PC-3 (cell line): ENCODE data around the gene CNKSR3. TPM values are rescaled to one million over a fixed set of nuclear protein-coding genes. Genes with fewer than 3 reads are reported as not detected.

ENCODE experiments used
- ATAC-seq: fragments of 200-7000 bp; cut with Tn5 transposase; 2 replicates; pipeline ENCODE4 v1.9.1; 2020; ENCODE audit warnings: mild to moderate bottlenecking, moderate library complexity
- BruUV-seq: library from RNA; stranded (reverse); fragments of 400-500 nt; replicated peaks from 2 replicates; lab custom pipeline; 2021; lab: Mats Ljungman, UMichigan
- CTCF ChIA-PET: fragments of 300-600 bp; sonication (Branson Sonifier 250); formaldehyde crosslinking; loops from one replicate; lab custom pipeline; 2022; ENCODE audit warnings: antibody characterized with exemption; lab: Charles Lee
- POLR2A ChIA-PET: fragments of 300-600 bp; sonication (Branson Sonifier 250); formaldehyde crosslinking; loops from one replicate; lab custom pipeline; 2022; ENCODE audit warnings: antibody characterized with exemption; ENCODE audit not compliant: unreplicated experiment; lab: Charles Lee
- DNase-seq: peaks from one replicate; pipeline ENCODE4 v3.0.0-alpha.2; 2015
- H2AFZ ChIP-seq: fragments of 300-600 bp; sonication (generic); 2 replicates; pipeline ENCODE4 v1.6.0; 2016; ENCODE audit warnings: antibody characterized with exemption, low read length
- H3F3A ChIP-seq: fragments of 300-600 bp; sonication (generic); one replicate; pipeline ENCODE4 v1.6.0; 2017; ENCODE audit warnings: antibody characterized with exemption, low read length, control low read depth, mild to moderate bottlenecking; ENCODE audit not compliant: unreplicated experiment
- H3K27ac ChIP-seq: fragments of 300-600 bp; sonication (generic); 2 replicates; pipeline ENCODE4 v1.5.1; 2016; ENCODE audit warnings: mild to moderate bottlenecking, low read length
- H3K27me3 ChIP-seq: fragments of 300-600 bp; sonication (generic); 2 replicates; pipeline ENCODE4 v1.6.1; 2016; ENCODE audit warnings: low read length, mixed read lengths
- H3K36me3 ChIP-seq: fragments of 300-600 bp; sonication (generic); 2 replicates; pipeline ENCODE4 v1.6.1; 2016; ENCODE audit warnings: low read depth, mixed run types, low read length, mixed read lengths
- H3K4me1 ChIP-seq: fragments of 300-600 bp; sonication (generic); 2 replicates; pipeline ENCODE4 v1.5.1; 2016; ENCODE audit warnings: low read length; ENCODE audit not compliant: insufficient read depth
- H3K4me2 ChIP-seq: fragments of 300-600 bp; sonication (generic); 2 replicates; pipeline ENCODE4 v1.6.0; 2016; ENCODE audit warnings: low read length
- H3K4me3 ChIP-seq: fragments of 300-600 bp; sonication (generic); 2 replicates; pipeline ENCODE4 v1.5.1; 2016; ENCODE audit warnings: mild to moderate bottlenecking, low read length, mixed read lengths
- H3K79me2 ChIP-seq: fragments of 300-600 bp; sonication (generic); 2 replicates; pipeline ENCODE4 v1.6.1; 2017; ENCODE audit warnings: low read length, mixed read lengths
- H3K9ac ChIP-seq: fragments of 300-600 bp; sonication (generic); 2 replicates; pipeline ENCODE4 v1.6.0; 2016; ENCODE audit warnings: mild to moderate bottlenecking, low read length
- H3K9me2 ChIP-seq: fragments of 300-600 bp; sonication (generic); replicated peaks from 2 replicates; pipeline ENCODE4 v1.6.1; 2016; ENCODE audit warnings: mixed run types, low read length, mixed read lengths
- H3K9me3 ChIP-seq: fragments of 300-600 bp; sonication (generic); 2 replicates; pipeline ENCODE4 v1.6.1; 2016; ENCODE audit warnings: low read length, mixed read lengths
- H4K20me1 ChIP-seq: fragments of 300-600 bp; sonication (generic); 2 replicates; pipeline ENCODE4 v1.6.1; 2016; ENCODE audit warnings: low read length, mixed read lengths
- CTCF ChIP-seq: fragments of 300-600 bp; sonication (generic); conservative IDR thresholded peaks from 2 replicates; pipeline ENCODE4 v1.5.1; 2017; ENCODE audit warnings: antibody characterized with exemption, low read depth, mild to moderate bottlenecking, low read length
- EZH2 ChIP-seq: fragments of 300-600 bp; sonication (generic); IDR thresholded peaks from one replicate; pipeline ENCODE4 v1.6.1; 2017; ENCODE audit warnings: antibody characterized with exemption, mild to moderate bottlenecking, low read length; ENCODE audit not compliant: unreplicated experiment
- EZH2phosphoT487 ChIP-seq: fragments of 300-600 bp; sonication (generic); IDR thresholded peaks from 2 replicates; pipeline ENCODE4 v1.6.1; 2018; ENCODE audit warnings: mild to moderate bottlenecking, antibody characterized with exemption, low read length, borderline replicate concordance
- intact Hi-C: fragments of 100-400 bp; cut with micrococcal nuclease; formaldehyde crosslinking; loops from 2 replicates; pipeline ENCODE4 v1.9.0; 2023
- total RNA-seq: library from RNA; depleted of rRNA; stranded (reverse); fragments of >200 nt; gene quantifications from 2 replicates; pipeline ENCODE4 v1.2.3, GENCODE V29; 2014

The CNKSR3 gene
- total RNA-seq, 1 experiment from 2014 or later, result 3.2 TPM

GRCh38 chr6:154558513-154558912 is 48.0 kb upstream of the CNKSR3 start:
- no peak overlapping the region for H2AFZ ChIP-seq
- no peak overlapping the region for H3K9ac ChIP-seq
- CTCF ChIA-PET, result no interaction called here
- no peaks in the 10 kb centered on the region for H3K9me3 ChIP-seq
- no peak for ATAC-seq
- H4K20me1 ChIP-seq, result no peaks in the 10 kb centered on the region
- TF ChIP-seq EZH2phosphoT487, result no peak
- intact Hi-C loops, result no loop called here
- no peaks in the 10 kb centered on the region for H3F3A ChIP-seq
- H3K4me3 ChIP-seq, result no peak overlapping the region
- no peak overlapping the region for H3K4me2 ChIP-seq
- no peak overlapping the region for H3K27ac ChIP-seq
- POLR2A ChIA-PET, result interaction anchor here (0.6 kb wide), 1 partner anchor 125 kb away, joined by 3 read pairs; no protein-coding TSS in a partner anchor
- no peaks in the 10 kb centered on the region for H3K36me3 ChIP-seq
- H3K27me3 ChIP-seq, result no peaks in the 10 kb centered on the region
- H3K9me2 ChIP-seq, result no peaks in the 10 kb centered on the region
- DNase-seq, result no peak
- no TSS peak for BruUV-seq
- H3K4me1 ChIP-seq, result peaks cover 9% of the 10 kb centered on the region
- no peaks in the 10 kb centered on the region for H3K79me2 ChIP-seq

- Histone ChIP-seq H3K4me2 (peak overlapping the region; percentile 45; the same call in 1 of the 2 replicates), H3K9me2 (no peaks in the 10 kb centered on the region), H3K4me1 (peaks cover 9% of the 10 kb centered on the region), H3F3A (no peaks in the 10 kb centered on the region), H3K27ac (no peak overlapping the region), H3K9me3 (no peaks in the 10 kb centered on the region), H4K20me1 (no peaks in the 10 kb centered on the region), H3K4me3 (no peak overlapping the region), H3K36me3 (no peaks in the 10 kb centered on the region), H2AFZ (0 out of 2 replicates have a peak overlapping the region, but pooled peaks have one; percentile 37), H3K79me2 (no peaks in the 10 kb centered on the region), H3K9ac (no peak overlapping the region), H3K27me3 (no peaks in the 10 kb centered on the region)
- intact Hi-C loops, result no loop called here
- BruUV-seq, result no TSS peak
- ATAC-seq (peak; percentile 95), DNase-seq (peak; percentile 66)
- TF ChIP-seq EZH2 (no peak), CTCF (no peak), EZH2phosphoT487 (no peak)
- POLR2A ChIA-PET, result interaction anchor here (0.5 kb wide), 1 partner anchor 71 kb away, joined by 3 read pairs; no protein-coding TSS in a partner anchor
- CTCF ChIA-PET, result no interaction called here
Observed at GRCh38 chr6:154555073-154555677, 44.7 kb upstream of the CNKSR3 start.

GRCh38 chr6:154554491-154554890 is 44.0 kb upstream of the CNKSR3 start:
- H3K4me1 ChIP-seq, result peaks cover 9% of the 10 kb centered on the region
- no peak overlapping the region for H3K27ac ChIP-seq
- H3K27me3 ChIP-seq, result no peaks in the 10 kb centered on the region
- H3F3A ChIP-seq, result no peaks in the 10 kb centered on the region
- ATAC-seq, result no peak
- H3K4me2 ChIP-seq, result 0 out of 2 replicates have a peak overlapping the region, but pooled peaks have one; percentile 45
- H3K4me3 ChIP-seq, result no peak overlapping the region
- no peaks in the 10 kb centered on the region for H3K9me3 ChIP-seq
- CTCF ChIA-PET, result no interaction called here
- BruUV-seq, result no TSS peak
- TF ChIP-seq CTCF (no peak), EZH2 (no peak), EZH2phosphoT487 (no peak)
- no peaks in the 10 kb centered on the region for H4K20me1 ChIP-seq
- intact Hi-C loops, result no loop called here
- no peaks in the 10 kb centered on the region for H3K79me2 ChIP-seq
- no peak overlapping the region for H3K9ac ChIP-seq
- no peaks in the 10 kb centered on the region for H3K9me2 ChIP-seq
- 0 out of 2 replicates have a peak overlapping the region, but pooled peaks have one; percentile 37 for H2AFZ ChIP-seq
- DNase-seq, result no peak
- POLR2A ChIA-PET, result interaction anchor here (0.5 kb wide), 1 partner anchor 72 kb away, joined by 3 read pairs; no protein-coding TSS in a partner anchor
- H3K36me3 ChIP-seq, result no peaks in the 10 kb centered on the region
